22Rv1 (cell line): Measurements from ENCODE around the gene PNN.

Experiments
- H3K27ac ChIP-seq: fragments of 450-650 bp; 2 replicates; pipeline ENCODE4 v1.5.1; 2017
- CTCF ChIP-seq: fragments of 450-650 bp; IDR thresholded peaks from 2 replicates; pipeline ENCODE4 v1.5.1; 2017; ENCODE audit warnings: mild to moderate bottlenecking
- ZFX ChIP-seq: fragments of 450-650 bp; IDR thresholded peaks from 2 replicates; pipeline ENCODE4 v1.6.1; 2017; ENCODE audit warnings: antibody characterized with exemption, borderline replicate concordance

PNN gene

GRCh38 chr14:39175445-39176262 lies 600 bp downstream of the PNN start:
- peak overlapping the region; percentile 98 for H3K27ac ChIP-seq
- TF ChIP-seq ZFX (no peak), CTCF (no peak)

GRCh38 chr14:39176263-39177167 lies 1.5 kb downstream of the PNN start:
- no peak for TF ChIP-seq CTCF
- TF ChIP-seq ZFX = no peak

GRCh38 chr14:39177168-39177545 lies 2.1 kb downstream of the PNN start:
- H3K27ac ChIP-seq = peak overlapping the region; percentile 98; the same call in 1 of the 2 replicates
- TF ChIP-seq ZFX (no peak), CTCF (no peak)

More at GRCh38 chr14:39176263-39177167, 1.5 kb downstream of the PNN start:
- peak overlapping the region; percentile 98 for H3K27ac ChIP-seq

GRCh38 chr14:39179042-39179441 lies 4.0 kb downstream of the PNN start:
- no peak overlapping the region for H3K27ac ChIP-seq
- TF ChIP-seq CTCF (no peak), ZFX (no peak)

GRCh38 chr14:39180553-39180952 lies 5.5 kb downstream of the PNN start:
- 0 out of 2 replicates have a peak overlapping the region, but pooled peaks have one; percentile 29 for H3K27ac ChIP-seq
- no peak for TF ChIP-seq CTCF
- no peak for TF ChIP-seq ZFX

GRCh38 chr14:39181026-39181692 lies 6.1 kb downstream of the PNN start:
- TF ChIP-seq CTCF = no peak
- no peak for TF ChIP-seq ZFX
- peak overlapping the region; percentile 29; the same call in 1 of the 2 replicates for H3K27ac ChIP-seq

- TF ChIP-seq ZFX (no peak), CTCF (no peak)
- H3K27ac ChIP-seq = peak overlapping the region; percentile 29; the same call in 1 of the 2 replicates
Observed at GRCh38 chr14:39181693-39182047, 6.6 kb downstream of the PNN start.
